GM15510 (cell line): ENCODE results near the gene C16orf96.

Experiments
- POLR2A ChIP-seq: IDR thresholded peaks from 3 replicates; pipeline ENCODE4 v1.6.1; 2011; ENCODE audit warnings: borderline replicate concordance; ENCODE audit not compliant: insufficient read length; ENCODE audit errors: extremely low read depth

The C16orf96 gene

GRCh38 chr16:4556112-4556511 is at the start of gene C16orf96:
Gene C16orf96, plus strand, starts transcription at chr16:4556340. Its CDS starts 150 bp downstream, at chr16:4556490.
- no peak for TF ChIP-seq POLR2A

- TF ChIP-seq POLR2A = no peak
These were observed 49.7 kb upstream of the C16orf96 start for GRCh38 chr16:4506450-4506849.

DNA sequence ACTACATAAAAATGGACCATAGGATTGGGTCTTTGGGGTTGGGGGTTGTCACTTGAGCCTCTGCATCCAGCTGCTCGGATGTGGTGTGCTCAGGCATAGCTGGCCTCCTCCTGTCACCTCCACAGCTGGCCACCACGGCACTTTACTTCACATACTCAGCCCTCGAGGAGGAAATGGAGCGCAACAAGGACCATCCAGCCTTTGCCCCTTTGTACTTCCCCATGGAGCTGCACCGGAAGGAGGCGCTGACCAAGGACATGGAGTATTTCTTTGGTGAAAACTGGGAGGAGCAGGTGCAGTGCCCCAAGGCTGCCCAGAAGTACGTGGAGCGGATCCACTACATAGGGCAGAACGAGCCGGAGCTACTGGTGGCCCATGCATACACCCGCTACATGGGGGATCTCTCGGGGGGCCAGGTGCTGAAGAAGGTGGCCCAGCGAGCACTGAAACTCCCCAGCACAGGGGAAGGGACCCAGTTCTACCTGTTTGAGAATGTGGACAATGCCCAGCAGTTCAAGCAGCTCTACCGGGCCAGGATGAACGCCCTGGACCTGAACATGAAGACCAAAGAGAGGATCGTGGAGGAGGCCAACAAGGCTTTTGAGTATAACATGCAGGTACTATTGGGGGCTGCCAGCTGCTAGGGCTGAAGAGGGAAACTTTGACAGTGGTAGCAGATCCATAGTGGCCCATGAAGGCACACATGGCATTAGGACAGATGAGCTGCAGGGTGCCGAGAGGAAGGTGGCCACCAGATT is 48.4 kb upstream of the C16orf96 start:
- TF ChIP-seq POLR2A = no peak

DNA sequence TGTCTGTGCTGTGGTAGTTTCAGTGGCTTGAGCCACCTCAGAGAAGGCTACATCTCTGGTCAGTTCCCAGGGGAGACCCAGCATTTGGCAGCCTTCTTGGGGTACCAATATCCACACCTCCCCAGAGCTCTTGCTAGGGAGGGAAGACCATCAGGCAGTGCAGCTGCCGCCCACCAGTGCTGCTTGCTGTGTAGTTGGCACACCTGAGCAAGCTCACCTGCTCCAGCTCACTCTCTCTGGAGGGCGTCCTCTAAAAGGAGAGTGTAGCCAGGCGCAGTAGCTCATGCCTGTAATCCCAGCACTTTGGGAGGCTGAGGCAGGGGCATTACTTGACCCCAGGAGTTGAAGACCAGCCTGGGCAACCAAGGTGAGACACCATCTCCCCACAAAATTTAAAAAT is 47.3 kb upstream of the C16orf96 start:
- TF ChIP-seq POLR2A = no peak

DNA sequence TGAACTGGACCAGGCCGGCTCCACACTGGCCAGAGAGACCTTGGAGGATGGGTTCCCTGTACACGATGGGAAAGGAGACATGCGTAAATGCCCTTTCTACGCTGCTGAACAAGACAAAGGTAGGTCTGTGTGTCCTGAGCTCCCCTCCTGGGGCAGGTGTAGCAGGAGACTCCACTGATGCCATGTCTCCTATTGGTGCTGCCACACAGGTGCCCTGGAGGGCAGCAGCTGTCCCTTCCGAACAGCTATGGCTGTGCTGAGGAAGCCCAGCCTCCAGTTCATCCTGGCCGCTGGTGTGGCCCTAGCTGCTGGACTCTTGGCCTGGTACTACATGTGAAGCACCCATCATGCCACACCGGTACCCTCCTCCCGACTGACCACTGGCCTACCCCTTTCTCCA is 46.7 kb upstream of the C16orf96 start:
- TF ChIP-seq POLR2A = no peak

GRCh38 chr16:4510131-4510530 is 46.0 kb upstream of the C16orf96 start:
- TF ChIP-seq POLR2A = no peak

GRCh38 chr16:4510747-4511426 is 45.3 kb upstream of the C16orf96 start:
- no peak for TF ChIP-seq POLR2A

- no peak for TF ChIP-seq POLR2A
These were observed 44.6 kb upstream of the C16orf96 start for GRCh38 chr16:4511441-4512082.

DNA sequence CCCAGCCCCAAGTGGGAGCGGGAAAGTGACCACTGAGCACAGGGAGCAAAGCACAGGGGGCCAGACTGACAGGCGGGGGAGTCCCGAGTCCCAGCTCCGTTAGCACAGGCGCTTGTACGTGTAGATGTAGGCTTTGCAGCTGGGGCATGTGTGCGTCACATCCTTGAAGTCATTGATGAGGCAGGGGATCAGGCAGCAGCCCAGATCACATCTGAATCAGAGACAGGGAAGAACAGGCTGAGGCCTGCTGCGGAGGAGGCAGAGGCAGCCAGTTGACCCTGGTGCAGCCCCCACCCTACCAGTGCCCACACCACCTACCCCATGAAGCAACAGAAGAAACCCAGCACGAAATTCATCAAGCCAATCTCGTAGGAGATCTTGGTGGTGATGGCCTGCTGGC is 43.7 kb upstream of the C16orf96 start:
- TF ChIP-seq POLR2A = no peak

DNA sequence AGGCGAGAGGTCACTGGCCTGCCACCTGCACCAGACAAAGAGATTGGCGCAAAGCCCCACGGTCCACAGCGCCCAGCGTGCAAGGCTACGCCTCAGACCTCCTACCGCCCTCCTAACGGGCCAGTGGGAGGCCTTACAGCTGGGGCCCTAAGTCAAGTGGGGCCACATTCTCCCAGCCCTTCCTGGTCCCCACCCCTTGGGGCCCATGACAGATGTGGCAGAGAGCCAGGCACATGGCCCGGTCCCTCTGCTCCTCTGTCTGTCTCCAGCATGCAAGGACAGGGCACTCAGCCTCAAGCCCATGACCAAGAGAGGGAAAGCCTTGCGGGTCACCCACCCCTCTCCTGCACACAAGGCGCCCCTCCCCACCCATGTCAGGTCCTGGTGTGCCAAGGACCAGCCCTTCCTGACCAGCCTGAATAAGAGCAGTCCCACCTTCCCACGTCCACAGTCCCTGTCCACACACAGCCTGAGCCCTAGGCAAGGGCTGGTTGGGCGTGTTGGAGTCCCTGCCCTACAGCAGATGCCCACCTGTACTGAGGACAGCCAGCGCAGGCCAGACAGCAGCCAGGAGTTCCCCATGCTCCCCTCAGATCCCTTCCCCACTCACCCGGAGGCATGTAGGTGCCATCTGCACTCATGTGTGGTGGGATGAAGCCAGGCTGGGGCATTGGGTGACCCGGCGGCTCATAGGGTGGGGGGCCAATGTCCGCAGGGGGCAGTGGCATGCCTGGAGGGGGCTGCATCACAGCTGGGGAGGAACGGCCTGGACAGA is 42.9 kb upstream of the C16orf96 start:
- no peak for TF ChIP-seq POLR2A

DNA sequence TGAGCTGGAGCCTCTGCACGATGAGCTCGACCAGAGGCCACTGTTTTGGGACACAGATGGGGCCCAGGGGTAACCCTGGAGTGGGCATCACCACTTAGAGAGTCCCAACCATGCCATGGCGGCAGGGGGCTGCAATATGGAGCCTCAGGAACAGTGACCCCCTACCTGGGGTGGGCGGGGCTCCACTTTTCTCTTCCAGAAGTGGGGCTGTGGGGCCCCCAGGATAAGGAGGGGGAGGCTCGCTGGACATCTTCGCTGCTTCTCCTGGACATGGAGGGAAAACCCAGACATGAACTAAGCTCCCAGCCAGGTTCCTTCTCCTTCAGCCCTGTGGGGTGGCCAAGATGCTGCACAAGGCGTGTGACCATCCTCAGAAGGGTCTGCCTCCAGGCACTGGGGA is 42.3 kb upstream of the C16orf96 start:
- TF ChIP-seq POLR2A = no peak

DNA sequence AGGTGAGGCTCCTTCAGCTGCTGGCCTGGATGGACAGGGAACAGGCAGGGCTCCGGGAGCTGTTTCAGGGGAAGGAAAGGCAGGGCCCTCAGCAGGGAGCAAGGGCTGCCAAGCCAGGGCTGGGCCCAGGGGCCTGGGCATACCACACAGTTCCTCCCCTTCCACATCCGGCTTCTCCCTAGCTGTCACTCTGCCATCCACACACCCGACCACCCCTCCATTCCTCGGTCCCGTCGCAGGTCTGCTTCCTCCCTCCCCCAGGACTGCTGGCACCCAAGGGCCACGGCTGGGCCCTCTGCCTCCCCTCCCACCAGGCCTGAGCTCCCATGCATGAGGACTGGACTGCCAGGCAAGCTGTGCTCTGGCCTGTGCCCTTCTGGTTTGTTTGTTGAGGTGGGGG is 41.5 kb upstream of the C16orf96 start:
- TF ChIP-seq POLR2A = no peak

- no peak for TF ChIP-seq POLR2A
These were observed 40.4 kb upstream of the C16orf96 start for GRCh38 chr16:4515611-4516233.

GRCh38 chr16:4517812-4518680 is 38.1 kb upstream of the C16orf96 start:
- TF ChIP-seq POLR2A = no peak

GRCh38 chr16:4519274-4520058 is 36.7 kb upstream of the C16orf96 start:
- TF ChIP-seq POLR2A = no peak
